Muscle of back (tissue), 11 donors: ENCODE results near the gene SYT15. TPM values are rescaled to one million over a fixed set of nuclear protein-coding genes. Genes with fewer than 3 reads are reported as not detected.
"Not testable (repeated sequence)": the region's sequence is repeated elsewhere in the genome, so short reads cannot be mapped to it uniquely, and the experiment has no call there.

Source experiments
- DNase-seq, 3 donors: peaks; one replicate each; pipeline versions ENCODE4 v3.0.0 to v3.0.0-alpha.2; 2013
- polyA plus RNA-seq, 10 donors: library from polyadenylated mRNA; unstranded; fragments of 120-200 nt; gene quantifications; one replicate each; pipeline ENCODE4 v1.2.1, GENCODE V29; 2013; ENCODE audit not compliant: insufficient read length in 10 of 10

The SYT15 gene
- polyA plus RNA-seq, 10 donors: 2.1 to 8.2 (median 4.1) TPM

DNA sequence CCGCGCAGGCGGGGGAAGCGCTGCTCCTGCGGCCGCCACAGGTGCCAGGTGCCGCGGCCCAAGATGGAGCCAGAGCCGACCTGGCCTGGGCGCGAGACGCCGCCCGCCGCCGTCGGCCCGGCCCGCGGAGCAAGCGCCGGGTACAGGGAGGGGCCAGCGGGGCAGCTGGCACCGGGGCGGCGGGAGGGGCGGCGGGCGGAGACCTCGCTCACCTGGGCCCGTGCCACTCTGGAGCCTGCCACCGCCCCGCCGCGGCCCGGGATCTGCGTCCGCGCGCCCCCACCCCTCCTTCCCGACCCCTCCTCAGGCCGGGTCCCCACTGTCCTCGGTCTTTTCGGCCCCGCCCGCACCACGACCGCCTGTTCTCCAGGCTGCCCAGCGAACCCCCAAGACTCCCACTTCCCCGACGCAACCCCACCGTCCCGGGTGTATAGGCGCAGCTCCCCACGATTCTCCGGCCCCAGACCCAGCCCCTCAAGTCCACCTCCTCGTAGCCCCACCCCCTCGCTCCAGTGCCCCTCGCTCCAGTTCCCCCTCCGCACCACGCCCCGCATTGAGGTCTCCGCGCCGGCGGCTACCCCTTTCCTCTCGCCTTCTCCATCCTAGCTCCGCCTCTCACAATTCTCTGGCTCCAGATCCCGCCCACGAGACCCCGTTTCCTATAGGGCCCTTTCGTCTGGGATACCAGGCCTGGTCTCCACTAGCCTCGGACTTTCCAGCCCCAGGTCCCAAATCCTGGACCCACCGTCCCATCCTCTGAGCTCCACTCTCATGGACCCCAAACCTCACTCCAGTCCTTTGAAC is 22.2 kb upstream of the SYT15 start, which contains the start of gene GPRIN2:
TSS of gene GPRIN2 (minus strand) at position 144 of the 804 bp plus-strand sequence. CDS start 5,922 bp downstream, outside the sequence.
- no peak for DNase-seq

GRCh38 chr10:46557319-46558121 is 21.4 kb upstream of the SYT15 start:
- no peak for DNase-seq

DNA sequence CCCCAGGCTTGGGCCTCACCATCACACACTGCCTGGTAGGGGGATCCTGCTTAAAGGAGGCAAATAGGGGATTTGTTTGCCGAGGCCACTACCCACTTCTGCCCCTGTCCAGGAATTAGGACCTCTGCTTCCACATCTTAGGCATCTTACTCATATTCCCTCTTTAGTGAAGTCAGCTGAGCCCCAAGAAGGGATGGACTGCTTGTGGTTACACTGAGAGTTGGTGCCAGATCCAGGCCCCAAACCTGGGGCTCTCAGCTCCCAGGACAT is 20.9 kb upstream of the SYT15 start:
- DNase-seq: no peak

DNA sequence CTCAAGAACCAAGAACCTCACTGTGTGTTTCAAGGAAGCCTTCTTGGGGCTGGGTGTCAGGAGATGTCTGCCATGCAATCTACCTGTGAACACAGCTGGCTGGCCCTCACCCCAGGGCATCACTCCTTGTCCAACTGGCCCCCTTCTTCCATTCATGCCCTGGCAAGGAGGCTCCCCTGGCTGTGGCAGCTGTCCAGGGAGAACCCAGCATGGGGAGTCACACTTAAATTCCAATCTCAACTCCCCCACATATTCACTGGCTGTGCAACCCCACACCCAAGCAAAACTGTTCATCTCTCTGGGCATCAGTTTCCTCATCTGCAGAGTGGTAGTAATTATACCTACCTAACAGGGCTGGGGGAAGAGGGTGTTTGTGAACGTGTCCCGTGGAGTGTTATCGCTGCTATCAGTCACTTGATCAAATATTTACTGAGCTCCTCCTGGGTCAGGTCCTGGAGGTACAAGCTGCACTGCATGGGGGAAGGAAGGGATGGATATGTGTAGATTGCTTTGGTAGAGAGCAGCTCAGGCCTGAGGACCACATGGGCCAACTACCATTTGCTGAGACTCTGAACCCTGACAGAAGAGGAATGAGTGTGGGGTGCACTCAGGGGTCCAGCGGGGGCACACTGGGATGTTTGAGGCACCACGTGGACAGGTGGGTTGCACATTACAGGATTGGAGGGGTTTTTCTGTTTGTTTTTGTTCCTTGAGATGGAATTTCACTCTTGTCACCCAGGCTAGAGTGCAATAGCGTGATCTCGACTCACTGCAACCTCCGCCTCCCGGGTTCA is 20.3 kb upstream of the SYT15 start:
- DNase-seq: no peak

GRCh38 chr10:46559231-46559671 is 19.7 kb upstream of the SYT15 start:
- DNase-seq: no peak

DNA sequence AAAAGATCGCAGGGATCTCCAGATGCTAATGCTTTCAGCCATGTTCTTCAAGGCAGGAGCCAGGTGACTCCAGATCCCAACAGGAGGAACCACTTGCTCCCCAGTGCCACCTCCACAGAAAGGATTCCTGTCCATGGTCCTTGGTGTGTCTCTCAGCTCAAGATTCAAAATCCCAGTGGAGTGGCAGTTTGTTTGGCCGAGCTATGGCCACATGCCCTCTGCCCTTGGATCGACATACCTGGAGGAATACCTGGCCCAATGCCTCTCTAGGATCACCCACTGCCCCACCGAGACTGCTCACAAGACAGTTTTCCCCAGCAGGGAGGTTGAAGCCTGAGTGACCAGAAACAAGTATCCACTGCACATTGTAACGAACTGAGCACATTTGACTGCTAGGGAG is 18.5 kb upstream of the SYT15 start:
- DNase-seq: no peak

GRCh38 chr10:46560952-46561351 is 18.0 kb upstream of the SYT15 start:
- no peak for DNase-seq

DNA sequence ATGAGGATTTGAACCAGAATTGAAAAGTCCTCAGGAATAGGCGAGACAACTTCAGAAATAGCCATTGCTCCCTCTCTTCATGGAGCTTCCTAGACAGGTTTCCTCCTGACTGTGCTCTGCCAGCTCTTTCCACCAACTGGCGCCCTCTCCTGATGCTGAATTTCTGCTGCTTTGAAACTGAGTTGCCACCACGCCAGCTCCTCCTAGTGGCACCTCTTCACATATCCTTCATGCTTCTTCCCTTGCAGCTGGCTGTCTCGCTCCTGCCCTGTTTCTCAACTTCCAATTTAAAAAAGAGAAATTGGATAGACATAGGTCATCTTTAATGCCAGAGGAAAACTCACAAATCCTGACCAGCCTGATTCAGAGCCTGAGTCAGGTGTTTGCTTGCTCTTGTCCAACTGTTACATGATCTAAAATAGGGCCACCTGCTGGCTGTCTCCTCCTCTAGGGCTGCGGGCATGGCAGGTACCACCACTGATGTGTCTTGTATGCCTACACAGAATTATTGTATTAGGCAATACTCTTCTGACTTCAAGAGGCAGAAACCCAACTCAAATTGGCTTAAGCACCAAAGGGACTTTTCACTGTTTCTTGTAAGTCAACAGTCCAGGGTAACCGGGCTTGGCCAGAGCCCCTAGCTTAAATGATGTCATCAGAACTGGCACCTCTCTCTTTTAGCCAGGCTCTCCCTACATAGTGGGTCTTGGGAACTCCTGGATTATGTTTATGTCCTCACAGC is 13.2 kb upstream of the SYT15 start:
- peak in 2 of 3 donors; percentile 48 to 74 for DNase-seq

GRCh38 chr10:46567151-46567550 is 11.8 kb upstream of the SYT15 start:
- not testable (repeated sequence) for DNase-seq

DNA sequence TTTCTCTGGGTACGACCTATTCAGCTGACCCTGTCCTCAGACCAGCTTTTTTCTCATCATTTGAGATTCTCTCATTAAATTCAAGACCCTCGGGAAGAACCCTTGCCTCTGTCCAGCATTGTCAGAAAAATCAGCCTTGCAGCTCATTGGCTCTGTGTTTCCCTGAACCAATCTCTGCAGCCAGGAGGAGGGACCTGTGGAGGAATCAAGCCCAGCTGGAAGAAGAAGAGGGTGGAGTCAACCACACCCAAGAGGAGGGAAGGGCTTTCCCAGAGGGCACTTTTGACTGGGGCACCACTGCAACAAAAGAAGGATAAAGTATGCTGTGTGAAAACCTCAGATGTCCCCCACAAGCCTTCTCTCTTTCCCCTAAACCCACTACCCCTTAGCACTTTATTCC is 8.3 kb upstream of the SYT15 start:
- not testable (repeated sequence) for DNase-seq

DNA sequence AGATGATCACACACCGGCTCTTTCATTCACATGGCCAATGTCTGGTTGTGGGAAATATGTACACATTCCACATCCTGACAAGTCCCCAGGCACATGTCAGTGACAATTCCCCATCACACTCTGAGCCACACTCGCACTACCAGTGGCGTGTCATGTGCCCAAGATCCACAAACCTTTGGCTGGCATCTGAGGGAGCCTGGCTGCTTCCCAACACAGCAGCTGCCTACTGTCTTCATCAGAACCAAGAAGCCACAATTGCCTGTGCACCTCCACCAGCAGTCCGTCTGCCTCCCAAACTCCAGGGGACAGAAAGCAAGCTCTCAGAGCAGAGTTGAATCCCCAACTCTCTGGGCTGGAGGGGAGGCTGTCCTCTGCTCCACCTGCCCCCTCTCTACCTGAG is 6.2 kb upstream of the SYT15 start:
- peak in 1 of 3 donors; percentile 14 for DNase-seq

- peak in 1 of 3 donors; percentile 0 for DNase-seq
Measured at GRCh38 chr10:46573314-46573713, 5.6 kb upstream of the SYT15 start.

GRCh38 chr10:46573884-46574283 is 5.0 kb upstream of the SYT15 start:
- DNase-seq: not testable (repeated sequence)

DNA sequence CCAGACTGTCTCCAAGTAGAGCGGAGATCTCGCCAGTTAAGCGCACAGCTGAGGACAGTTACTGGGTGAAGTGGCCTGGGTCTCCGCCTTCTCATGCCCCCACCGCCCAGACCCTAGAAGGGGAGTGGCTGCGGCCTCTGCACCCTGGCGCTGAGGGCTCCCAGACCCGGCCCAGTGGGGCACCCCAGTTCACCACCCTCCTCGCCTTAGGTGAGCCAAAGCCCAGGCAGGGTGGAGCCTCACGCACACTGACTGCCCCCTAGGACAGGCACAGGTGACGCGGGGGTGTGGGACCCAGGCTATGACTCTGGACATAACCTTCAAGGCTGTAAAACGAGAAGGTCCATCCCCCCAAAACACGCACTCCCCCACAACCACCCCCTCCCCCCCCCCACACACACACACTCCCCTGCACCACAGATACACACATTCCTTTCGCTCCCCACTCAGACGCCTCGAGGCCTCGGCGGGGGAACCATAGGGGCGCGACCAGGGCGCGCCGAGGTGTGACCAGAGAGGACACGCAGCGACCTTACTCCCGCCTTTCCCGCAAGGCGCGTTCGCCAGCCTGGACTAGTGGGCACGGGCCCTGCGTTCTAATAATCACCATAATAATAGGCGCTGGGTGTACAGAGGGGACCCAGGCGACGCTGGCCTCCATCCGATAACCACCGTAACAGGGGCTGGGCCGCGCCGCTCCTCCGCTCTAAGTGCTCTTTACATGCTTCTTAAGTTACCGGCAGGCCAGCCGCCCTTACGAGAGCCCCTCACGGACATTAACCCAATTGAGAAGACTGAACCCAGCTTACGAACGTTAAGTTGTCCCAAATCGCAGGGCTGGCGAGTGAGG is 1.1 kb upstream of the SYT15 start:
- DNase-seq: peak in 1 of 3 donors; percentile 14

GRCh38 chr10:46579378-46579777 is 450 bp downstream of the SYT15 start:
- not testable (repeated sequence) for DNase-seq

DNA sequence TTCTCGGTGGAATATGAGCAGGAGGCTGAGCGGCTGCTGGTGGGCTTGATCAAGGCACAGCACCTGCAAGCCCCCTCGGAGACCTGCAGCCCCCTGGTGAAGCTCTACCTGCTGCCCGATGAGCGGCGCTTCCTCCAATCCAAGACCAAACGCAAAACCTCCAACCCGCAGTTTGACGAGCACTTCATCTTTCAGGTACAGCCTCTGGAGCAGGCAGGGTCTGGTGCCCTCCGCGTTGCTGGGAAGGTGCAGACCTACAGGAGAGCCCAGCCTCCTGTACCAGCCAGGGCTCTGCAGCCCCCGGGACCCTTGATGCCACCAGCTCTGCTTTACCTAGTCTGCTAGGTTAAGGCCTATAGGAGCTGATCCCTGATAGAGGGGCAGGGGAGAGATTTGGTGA is 3.1 kb downstream of the SYT15 start:
- not testable (repeated sequence) for DNase-seq

DNA sequence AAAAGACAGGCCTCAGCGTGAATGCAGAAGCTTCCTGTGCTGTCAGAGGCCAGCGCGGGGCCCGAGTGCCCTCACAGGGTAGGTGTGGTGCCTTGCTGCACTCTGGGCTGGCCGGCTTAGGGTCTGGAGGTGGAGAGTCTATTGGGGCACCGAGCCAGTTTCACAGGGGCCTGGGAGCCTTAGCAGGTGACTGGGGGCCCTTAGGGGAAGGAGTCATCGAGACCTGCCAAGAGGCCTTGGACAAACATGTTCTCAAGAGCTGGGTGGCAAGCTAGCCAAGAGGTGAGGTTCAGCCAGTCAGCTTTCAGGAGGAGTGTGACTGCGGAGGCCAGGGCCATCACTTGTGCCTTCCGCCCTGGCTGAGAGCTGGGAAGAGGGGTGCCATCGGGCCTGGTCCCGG is 3.6 kb downstream of the SYT15 start:
- DNase-seq: not testable (repeated sequence)

GRCh38 chr10:46584196-46584595 is 5.3 kb downstream of the SYT15 start:
- not testable (repeated sequence) for DNase-seq

- not testable (repeated sequence) for DNase-seq
Measured at GRCh38 chr10:46585246-46585645, 6.3 kb downstream of the SYT15 start.

GRCh38 chr10:46587546-46587945 is 8.6 kb downstream of the SYT15 start:
- not testable (repeated sequence) for DNase-seq
